Hematopoietic multipotent progenitor cell (in vitro differentiated cells): ENCODE data around the gene ITPR3. TPM values are rescaled to one million over a fixed set of nuclear protein-coding genes. Genes with fewer than 3 reads are reported as not detected.

Experiments
- DNase-seq, 3 donors: peaks; one replicate each; pipeline ENCODE4 v3.0.0-alpha.2; 2011 to 2015; ENCODE audit warnings: low read depth in 2 of 3, low spot score in 2 of 3
- total RNA-seq: library from RNA; depleted of rRNA; stranded (reverse); fragments of >200 nt; gene quantifications from one replicate; pipeline ENCODE4 v1.2.3, GENCODE V29; 2012

ITPR3 gene
- total RNA-seq, 1 donor = 10.5 TPM

- no peak for DNase-seq
Measured at GRCh38 chr6:33683576-33684427, 62.7 kb downstream of the ITPR3 start.

GRCh38 chr6:33684428-33684896, 63.3 kb downstream of the ITPR3 start:
- no peak for DNase-seq

GRCh38 chr6:33684983-33685382, 63.9 kb downstream of the ITPR3 start:
- DNase-seq = no peak

GRCh38 chr6:33685411-33686224, 64.5 kb downstream of the ITPR3 start:
- DNase-seq = no peak

- no peak for DNase-seq
Measured at GRCh38 chr6:33686225-33686924, 65.3 kb downstream of the ITPR3 start.

GRCh38 chr6:33686981-33687975, 66.2 kb downstream of the ITPR3 start:
- no peak for DNase-seq

GRCh38 chr6:33688006-33688405, 66.9 kb downstream of the ITPR3 start:
- no peak for DNase-seq

GRCh38 chr6:33688451-33689147, 67.5 kb downstream of the ITPR3 start:
- no peak for DNase-seq

GRCh38 chr6:33689148-33689494, 68.0 kb downstream of the ITPR3 start:
- DNase-seq = no peak

GRCh38 chr6:33689879-33690278, 68.8 kb downstream of the ITPR3 start:
- no peak for DNase-seq

GRCh38 chr6:33690766-33691165, 69.6 kb downstream of the ITPR3 start:
- no peak for DNase-seq

GRCh38 chr6:33691456-33692077, 70.4 kb downstream of the ITPR3 start:
- DNase-seq = no peak

- no peak for DNase-seq
Measured at GRCh38 chr6:33692078-33692759, 71.1 kb downstream of the ITPR3 start.

- peak in 2 of 3 donors; percentile 86 to 91 for DNase-seq
Measured at GRCh38 chr6:33692760-33693158, 71.6 kb downstream of the ITPR3 start.

GRCh38 chr6:33693186-33694105, 72.3 kb downstream of the ITPR3 start:
- no peak for DNase-seq

- peak in 2 of 3 donors; percentile 74 to 81 for DNase-seq
Measured at GRCh38 chr6:33694401-33694931, 73.3 kb downstream of the ITPR3 start.

GRCh38 chr6:33694977-33695376, 73.9 kb downstream of the ITPR3 start:
- DNase-seq = no peak
